HUDEP-2 (cell line): Measurements from ENCODE around the gene MED28.
"Not testable (repeated sequence)": the region's sequence is repeated elsewhere in the genome, so short reads cannot be mapped to it uniquely, and the experiment has no call there.

Experiments
- DNase-seq, 76 experiments: peaks; one replicate each; lab custom pipeline; 2025; ENCODE audit not compliant: unreplicated experiment in 76 of 76; lab: John Stamatoyannopoulos, UW

Gene MED28

DNA sequence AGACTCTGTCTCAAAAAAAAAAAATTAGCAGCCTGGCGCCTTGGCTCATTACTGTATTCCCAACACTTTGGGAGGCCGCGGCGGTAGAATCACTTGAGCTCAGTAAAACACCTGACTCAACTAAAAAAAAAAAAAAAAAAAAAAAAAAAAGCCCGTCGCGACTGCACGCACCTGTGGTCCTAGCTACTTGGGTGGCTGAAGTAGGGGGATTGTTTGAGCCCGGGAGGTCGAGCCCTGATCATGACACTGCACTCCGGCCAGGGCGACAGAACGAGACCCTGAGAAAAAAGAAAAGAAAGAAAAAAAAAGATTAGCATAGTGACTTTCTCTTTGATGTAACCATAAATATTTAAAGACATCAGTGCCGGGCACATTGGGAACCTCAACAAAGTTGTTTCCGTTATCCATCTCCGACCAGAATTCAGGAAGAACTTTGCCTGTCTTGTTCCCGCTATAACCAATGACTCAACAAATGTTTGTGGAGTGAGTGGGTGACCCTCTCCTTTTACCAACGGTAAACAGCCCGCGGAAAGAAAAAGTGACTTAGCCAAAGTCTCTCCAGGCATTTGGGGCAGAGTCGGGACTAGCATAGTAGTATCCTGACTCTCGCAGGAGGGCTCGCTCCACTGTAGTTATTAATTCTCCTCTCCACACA, 553 bp upstream of the MED28 start:
- DNase-seq: peak in 18 of 76 experiments; percentile 8 to 62 (median 36)

DNA sequence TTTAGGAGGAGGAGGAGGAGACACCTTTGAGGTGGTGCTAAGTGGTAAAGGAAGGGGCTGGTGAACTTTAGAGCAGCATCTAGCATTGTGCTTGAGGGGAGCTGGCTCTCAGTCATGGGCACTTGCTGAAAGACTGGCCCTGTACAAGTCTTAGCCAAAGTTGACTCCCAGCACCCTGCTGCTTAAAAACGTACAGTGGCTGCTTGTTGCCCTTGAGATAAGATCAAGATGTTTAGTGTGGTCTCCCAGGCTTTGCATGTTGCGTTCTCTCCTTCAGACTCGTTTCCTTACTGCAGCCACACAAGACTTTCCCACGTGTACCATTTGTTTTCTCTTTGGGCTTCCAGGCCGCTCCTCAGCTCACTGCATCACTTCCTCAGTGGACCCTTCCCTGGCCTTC, 1.8 kb downstream of the MED28 start:
- DNase-seq: peak in 2 of 76 experiments; percentile 9 to 14

DNA sequence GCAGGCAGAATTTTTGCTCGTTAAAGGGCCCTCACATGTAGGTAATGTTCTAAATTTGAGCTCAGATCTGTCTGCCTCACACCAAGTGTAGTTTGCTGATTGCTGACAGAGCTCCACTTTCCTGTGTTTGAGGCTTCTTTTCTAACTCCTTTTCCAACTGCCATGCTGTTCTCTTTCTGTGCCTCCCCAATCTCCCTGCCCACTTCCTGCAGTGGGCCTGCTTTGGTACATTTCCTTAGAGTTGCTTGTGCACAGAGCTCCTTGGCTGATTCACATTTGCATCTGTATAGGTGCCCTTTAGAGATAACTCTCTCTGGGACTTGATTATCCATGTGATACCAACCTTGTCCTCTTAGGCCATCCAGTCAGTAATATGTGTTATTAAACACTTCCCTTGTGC, 4.5 kb downstream of the MED28 start:
- no peak for DNase-seq

DNA sequence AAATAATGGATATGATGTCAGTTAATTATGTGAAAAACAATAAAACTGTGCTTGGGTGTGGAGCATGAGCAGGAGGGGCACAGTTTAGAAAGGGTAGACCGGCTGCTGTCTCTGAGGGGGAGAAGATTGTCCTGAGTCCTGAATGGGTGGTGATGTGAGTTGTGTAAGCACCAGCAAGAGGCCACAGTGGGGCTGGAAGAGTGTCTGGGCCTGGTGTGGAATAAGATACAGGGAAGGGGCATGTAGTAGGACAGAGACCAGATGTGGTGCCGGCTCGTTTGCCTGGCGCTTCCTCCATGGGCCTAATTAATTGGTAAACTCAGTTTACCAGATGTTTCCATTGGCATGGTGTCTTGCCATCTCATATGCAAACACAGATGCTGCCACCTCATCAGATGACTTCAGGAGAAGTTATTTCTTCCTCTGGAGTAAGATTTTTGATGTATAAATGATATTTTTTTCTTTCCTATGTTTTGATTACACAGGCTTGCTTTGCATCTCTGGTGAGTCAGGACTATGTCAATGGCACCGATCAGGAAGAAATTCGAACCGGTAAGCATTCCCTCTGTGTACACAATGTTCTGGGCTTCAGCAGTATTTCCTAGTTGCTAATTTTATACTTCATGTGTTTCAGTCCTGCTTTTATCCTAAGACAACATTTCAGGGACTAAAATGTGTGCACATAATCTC, 5.1 kb downstream of the MED28 start:
- DNase-seq: no peak

DNA sequence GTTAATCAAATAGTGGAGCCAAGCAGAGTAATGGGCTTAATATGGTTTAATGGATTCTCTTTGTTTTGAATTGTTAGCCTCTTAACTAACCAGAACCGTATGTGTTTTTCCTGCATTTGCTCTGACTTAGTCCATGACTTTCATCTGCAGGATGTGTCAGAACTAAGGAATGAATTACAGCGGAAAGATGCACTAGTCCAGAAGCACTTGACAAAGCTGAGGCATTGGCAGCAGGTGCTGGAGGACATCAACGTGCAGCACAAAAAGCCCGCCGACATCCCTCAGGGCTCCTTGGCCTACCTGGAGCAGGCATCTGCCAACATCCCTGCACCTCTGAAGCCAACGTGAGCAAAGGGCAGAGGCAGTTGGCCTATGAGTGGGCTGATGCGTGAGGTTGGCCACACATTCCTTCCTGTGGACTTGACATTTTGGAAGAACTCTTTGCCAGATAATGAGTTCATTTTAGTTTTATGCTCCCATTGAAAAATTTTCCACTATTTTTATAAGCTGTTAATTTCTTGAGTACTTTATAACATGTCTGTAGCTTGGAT, 9.1 kb downstream of the MED28 start:
- DNase-seq: no peak

DNA sequence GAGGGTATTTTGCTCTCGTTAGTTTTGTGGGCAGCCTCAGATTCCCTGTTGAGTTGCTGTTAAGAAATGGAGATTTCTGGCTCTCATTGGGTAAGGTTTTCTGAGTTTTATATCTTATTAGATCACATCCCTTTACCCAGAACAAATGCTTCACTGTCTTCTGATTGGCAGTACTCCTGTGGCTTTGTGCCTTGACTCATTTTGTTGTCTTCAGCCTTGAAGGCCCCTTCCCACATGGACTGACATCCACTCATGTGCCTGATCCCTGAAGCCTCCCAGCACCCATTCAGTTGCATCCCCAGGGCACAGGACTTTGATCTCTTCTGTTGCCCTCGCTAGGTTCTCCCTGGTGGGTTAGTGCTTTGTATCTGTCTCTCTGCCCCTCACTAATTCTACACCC, 10.4 kb downstream of the MED28 start:
- DNase-seq: no peak

DNA sequence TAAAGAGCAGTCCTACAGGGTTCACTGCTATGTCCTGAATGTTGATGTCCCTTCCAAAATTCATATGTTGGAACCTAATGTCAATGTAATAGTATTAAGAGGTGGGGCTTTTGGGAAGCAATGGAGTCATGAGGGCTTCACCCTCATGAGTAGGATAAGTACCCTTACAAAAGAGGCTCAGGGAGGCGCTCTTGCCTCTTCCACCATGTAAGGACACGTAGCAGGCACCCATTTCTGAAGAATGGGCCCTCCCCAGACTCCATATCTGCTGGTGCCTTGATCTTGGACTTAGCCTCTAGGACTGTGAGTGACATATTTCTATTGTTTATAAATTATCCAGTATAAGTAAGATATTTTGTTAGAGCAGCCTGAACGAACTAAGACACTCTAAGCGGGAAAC, 15.8 kb downstream of the MED28 start:
- DNase-seq: no peak

DNA sequence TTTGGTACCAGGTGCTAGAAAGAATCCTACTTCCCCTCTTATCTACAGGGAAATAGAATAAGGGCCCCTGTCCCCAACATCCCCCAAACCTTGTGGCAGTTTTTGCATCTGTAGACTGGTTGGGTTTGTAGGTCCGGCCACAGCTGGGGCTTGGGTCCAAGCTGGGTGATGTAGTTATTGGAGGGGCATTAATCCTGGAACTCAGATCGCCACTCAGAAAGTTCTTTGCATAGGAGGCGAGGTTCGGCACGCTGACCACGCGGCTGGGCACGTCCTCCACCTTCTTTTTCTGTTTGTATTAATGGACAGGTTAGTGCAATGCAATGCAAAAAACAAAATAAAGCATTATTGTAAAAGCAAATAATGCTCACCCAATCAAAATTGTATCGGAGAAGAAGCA, 19.2 kb downstream of the MED28 start:
- DNase-seq: no peak

DNA sequence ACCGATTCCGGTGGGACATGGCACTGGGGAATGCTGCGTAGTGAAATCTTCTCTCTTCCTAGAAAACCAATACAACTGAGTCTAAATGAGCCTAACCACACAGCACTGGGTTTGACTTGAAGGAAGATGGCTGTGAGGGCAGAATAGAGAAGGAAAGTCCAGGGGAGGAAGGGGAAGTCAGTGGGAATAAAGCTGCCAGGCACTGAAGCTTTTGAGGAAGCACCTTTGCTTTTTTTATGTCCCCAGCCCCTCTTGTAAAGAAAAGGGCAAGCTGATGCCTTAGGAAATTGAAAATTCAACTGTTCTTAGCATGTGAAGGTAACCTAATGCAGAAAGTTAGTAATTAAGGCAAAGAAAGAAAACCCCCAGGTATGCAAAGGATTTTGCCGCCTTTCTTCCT, 20.6 kb downstream of the MED28 start:
- no peak for DNase-seq

DNA sequence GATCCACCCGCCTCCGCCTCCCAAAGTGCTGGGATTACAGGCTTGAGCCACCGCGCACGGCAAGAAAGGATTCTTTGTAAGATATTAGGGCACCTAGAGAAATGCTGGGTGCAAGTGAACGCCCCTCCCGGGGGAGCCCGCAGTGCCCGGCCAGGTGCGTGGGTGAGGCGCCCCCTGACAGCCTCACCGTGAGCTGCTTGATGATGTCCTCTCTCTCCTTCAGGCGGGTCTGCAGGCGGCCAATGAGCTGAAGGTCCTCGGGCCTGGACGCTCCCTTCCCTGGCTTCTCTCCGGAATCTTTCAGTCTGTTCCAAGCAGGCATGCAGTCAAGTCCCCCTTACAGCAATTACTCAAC, 21.9 kb downstream of the MED28 start:
- no peak for DNase-seq

DNA sequence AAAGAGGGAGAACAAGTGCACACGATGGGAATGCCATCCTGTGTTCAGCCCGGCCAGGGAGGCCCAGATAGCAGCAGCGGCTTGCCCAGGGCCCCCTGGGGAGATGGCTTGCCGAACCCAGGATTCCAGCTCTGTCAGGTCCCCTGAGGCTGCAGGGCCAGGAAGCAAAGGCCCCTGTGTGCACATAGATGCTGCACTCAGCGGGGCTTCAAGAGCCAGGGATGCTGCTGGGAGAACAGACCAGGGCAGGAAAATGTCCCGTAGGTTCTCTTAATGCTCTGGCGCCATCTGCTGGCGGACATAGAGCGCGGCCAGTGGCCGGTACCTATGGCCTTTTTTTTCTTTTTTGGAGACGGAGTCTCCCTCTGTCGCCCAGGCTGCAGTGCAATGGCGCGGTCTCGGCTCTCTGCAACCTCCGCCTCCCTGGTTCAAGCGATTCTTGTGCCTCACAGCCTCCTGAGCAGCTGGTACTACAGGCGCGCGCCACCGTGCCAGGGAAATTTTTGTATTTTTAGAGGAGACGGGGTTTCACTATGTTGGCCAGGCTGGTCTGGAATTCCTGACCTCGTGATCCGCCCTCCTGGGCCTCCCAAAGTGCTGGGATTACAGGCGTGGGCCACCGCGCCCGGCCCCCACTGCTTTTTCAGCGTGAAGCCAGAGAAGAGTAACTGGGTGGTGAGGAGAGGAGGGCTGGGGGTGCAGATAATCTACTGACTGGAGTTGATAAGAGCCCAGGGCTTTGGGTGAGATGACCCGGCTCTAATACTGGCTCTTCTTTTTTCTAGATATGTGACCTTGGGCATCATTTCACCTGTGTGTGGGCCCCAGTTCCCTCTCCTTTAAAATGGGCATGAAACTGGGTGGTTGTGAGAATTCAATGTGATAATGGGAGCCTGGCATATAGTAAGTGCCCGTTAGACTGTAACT, 22.5 kb downstream of the MED28 start:
- DNase-seq: peak in 66 of 76 experiments; percentile 4 to 78 (median 49)

DNA sequence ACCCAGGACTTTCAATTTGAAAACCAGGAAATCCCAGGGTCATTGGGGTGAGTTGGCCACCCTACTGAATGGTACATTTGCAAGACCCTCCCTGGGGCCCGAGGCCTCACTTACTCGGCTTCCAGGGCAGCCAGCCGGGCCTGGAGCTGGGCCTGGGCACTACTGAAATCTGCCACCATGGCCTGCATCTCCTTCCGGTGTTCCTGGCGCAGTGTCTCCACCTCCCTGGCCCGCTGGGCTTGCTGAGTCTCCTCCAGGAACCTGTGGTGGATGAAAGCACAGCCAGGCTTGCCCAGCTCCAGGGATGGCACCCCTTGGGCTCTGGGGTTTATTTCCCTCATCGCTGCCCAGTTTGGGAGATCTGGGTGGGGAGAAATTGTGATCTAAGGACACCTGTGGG, 24.7 kb downstream of the MED28 start:
- DNase-seq: no peak

DNA sequence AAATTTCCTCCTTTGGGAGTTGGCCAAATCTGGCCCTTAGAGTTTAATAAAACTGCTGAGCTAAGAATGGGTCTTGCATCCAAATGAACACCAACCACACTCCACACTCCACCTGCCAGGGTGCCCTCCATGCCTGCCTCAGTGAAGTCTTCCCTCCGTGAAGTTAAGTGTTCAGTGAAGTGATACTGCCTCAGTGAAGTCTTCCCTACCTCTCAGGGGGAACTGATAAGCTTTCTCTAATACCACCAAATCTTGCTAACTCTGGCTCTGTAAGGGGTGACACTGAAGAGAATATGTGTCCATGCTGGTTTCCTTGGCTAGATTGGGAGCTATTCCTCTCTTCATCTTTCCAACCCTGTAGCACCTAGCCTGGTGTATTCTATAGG, 27.9 kb downstream of the MED28 start:
- no peak for DNase-seq

DNA sequence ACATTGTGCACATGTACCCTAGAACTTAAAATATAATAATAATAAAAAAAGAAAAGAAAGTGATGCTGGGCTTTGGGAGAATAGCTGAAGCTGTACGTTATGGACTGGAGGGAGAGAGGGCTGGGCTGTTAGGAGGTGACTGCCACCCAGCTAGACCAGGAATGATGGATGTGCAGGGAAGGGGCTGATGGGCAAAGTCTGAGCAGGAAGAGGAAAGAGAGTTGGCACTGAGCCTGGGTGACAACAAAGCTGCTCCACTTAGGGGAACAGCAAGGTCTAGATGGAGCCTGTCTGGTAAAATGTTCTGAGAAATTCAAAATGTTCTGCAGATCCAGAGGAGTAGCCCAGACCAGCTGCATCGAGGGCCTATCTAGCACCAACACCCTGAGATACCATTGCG, 32.3 kb downstream of the MED28 start:
- DNase-seq: no peak

DNA sequence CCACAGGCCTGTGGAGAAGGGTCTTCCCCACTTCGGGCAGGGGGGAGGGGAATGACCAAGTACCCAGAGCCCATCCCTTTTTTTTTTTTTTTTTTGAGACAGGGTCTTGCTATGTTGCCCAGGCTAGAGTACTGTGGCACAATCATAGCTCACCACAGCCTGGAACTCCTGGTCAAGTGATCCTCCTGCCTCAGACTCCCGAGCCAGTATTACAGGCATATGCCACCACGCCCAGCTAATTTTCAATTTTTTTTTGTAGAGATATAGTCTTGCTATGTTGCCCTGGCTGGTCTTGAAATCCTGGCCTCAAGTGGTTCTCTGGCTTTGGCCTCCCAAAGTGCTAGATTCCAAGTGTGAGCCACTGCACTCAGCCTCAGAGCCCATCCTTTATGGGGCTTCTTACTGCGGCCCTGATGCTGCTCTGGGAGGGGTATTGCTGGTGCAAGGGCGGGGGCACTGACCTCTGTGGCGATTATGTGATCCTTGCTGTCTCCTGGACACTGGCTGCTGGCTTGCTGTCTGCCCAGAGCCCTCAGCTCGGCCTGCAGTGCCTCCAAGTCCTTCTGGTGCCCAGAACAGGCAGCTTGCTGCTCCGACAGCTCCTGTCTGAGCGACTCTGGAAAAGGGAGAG, 32.9 kb downstream of the MED28 start:
- DNase-seq: no peak

DNA sequence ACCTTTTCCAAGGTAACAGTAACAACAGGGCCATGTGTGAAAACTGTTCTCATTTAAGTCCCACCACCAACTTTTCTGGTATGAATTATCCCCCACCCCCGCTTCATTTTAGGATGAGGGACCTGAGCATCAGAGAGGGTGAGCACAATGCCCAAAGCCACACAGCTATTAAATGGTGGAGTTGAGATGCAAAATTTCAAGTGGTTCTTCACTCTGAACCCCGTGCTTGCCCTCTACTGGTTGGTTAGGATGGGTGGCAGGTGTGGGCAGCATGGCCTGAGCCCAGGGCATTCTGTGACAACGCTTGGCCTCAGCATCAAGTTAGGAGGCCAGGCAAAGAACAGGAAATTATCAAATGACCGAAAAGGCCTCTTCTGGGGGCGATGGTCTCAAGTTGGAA, 33.5 kb downstream of the MED28 start:
- peak in 3 of 76 experiments; percentile 3 to 4 (median 3) for DNase-seq

DNA sequence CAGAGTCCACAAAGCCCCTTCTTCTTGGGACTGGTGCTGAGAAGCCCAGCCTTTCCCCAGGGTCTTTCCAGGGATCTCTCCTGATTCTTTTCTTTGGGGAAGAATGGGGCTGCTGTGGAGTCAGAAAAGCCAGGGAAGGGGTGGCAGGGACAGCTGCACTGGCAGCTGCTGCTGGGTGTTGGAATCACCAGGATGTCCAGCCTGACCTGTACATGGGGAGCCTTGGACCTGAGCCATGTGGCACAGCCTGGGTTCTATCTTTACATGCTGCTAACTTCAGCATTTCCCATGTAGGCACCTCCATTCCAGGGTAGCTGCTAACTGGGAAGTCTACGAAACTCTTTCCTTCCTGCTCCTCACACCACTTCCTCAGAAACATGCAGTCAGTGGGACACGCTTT, 36.0 kb downstream of the MED28 start:
- no peak for DNase-seq

DNA sequence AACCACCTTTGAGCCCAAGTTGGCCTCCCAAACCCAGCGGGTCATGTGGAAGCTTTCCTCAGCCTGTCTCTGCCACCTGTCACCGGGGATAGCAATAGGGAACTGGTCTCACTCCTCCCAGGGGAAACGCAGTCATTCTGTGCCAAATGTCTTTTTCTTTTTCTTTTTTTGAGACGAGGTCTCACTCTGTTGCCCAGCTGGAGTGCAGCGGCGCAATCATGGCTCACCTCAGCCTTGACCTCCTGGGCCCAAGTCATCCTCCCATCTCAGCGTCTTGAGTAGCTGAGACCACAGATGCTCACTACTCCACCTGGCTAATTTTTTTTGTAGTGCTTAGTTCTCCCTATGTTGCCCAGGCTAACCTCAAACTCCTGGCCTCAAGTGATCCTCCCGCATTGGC, 40.3 kb downstream of the MED28 start:
- DNase-seq: no peak

DNA sequence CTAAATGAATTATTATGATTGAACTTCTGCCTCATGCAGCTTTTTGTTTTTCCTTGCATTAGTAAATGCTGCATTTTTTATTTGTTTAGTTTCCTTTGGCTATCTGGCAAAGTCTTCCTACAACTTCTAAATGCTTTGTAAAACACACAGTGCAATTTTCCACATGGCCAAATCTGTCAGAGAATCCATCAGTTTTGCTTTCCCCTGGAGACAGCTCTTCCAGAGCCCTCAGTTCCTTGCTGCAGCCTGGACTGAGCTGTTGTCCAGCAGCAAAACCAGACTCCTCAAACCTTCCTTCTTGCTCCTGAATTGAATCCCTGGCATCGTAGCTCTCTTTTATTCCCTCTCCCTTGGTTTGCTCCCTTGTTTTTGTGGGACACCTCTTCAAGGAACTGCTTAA, 42.6 kb downstream of the MED28 start:
- DNase-seq: no peak

DNA sequence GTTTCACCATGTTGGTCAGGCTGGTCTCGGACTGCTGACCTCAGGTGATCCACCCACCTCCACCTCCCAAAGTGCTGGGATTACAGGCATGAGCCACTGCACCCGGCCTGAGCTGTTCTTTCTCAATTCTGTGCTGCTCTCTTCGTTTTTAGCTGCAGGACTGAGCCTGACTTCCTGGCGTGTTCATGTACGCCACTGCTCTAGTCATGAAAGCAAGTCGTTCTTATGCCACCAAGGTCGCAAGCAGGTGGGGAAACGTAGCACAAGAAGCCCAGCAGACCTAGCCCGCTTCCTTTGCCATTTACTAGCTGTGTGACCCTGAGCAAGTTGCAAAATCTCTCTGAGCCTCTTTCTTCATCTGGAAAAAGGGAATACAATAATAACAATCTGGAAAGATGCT, 43.4 kb downstream of the MED28 start:
- no peak for DNase-seq

DNA sequence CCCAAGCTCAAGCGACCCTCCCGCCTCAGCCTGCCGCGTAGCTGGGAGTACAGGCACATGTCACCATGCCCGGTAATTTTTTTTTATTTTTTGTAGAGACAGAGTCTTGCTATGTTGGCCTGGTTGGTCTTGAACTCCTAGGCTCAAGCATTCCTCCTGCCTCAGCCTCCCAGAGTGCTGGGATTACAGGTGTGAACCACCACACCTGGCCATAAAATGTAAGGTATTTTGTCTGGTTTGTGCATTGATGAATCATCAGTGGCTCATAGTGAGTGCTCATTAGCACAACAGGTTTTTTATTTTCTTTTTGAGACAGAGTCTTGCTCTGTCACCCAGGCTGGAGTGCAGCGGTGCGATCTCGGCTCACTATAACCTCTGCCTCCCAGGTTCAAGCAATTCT, 44.8 kb downstream of the MED28 start:
- DNase-seq: not testable (repeated sequence)
